ENCODE data around the gene NCOA4. TPM values are rescaled to one million over a fixed set of nuclear protein-coding genes. Genes with fewer than 3 reads are reported as not detected.

NCOA4 gene
- total and polyA plus RNA-seq, 2 of the 8 experiments (the other 6 are each of a cell fraction or from before 2014, with no cell fraction given), result 28.9 to 65.2 TPM

DNA sequence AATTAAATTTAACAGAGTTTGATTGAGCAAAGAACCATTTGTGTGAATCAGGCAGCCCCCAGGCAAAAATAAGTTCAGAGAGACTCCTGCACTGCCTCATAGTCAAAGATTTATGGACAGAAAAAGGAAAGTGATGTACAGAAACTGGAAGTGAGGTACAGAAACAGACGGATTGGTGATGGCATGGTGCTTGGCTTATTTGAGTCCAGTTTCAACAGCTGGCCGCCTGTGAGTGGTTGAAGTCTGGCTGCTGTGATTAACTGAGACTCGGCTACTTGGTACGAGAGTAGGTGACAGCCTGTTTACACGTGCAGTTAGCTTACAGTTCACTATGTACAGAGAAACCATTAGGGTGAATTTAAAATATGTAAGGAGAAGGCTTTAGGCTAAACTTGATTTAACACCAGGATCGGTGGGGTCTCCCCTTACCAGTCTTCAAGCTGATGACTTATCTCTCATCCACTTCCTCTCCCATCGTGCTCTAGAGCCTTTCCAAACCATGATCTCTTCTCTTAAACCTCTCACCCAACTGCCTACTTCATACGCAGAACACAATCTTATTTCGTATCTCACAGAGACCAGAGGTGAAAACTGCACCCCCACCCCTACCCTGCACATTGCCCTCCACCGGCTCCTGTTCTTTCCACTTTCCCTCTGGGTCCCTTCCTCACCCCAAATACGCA, 20.7 kb upstream of the NCOA4 start:
- DNase-seq (ENCODE audit: low read depth in 1 of 2, low spot score in 2 of 2) (no peak), FAIRE-seq (no peak)
- no peak overlapping the region for H2BK12ac ChIP-seq (ENCODE audit: low read depth, low read length)
- no peak overlapping the region for H4K8ac ChIP-seq (ENCODE audit: extremely low read depth, insufficient read depth, low read length)
- no peak overlapping the region for H2BK20ac ChIP-seq (ENCODE audit: low read length)
- no peak overlapping the region for H3K18ac ChIP-seq (ENCODE audit: extremely low read depth, low read length)
- H3K4ac ChIP-seq (replicated peaks; ENCODE audit: insufficient read length, low read depth, low read length), result no peak overlapping the region
- no peak overlapping the region for H3K4me3 ChIP-seq (ENCODE audit: extremely low read depth in 1 of 4, insufficient read depth in 2 of 4, low read depth in 3 of 4, low read length in 4 of 4)
- H2AFZ ChIP-seq (ENCODE audit: low read length), result no peak overlapping the region; the same call in 1 of the 2 replicates
- H3K4me1 ChIP-seq (replicated peaks in 1 of 4; ENCODE audit: control insufficient read depth in 3 of 4, insufficient read depth in 4 of 4, low read length in 3 of 4), result peaks cover 2 to 14% (median 9%) of the 10 kb centered on the region in 4 experiments; a peak in 5 of 7 replicates
- H4K91ac ChIP-seq (replicated peaks; ENCODE audit: insufficient read length, low read length), result no peak overlapping the region
- no peak overlapping the region for H3K14ac ChIP-seq (ENCODE audit: insufficient read length)
- H3K4me2 ChIP-seq (ENCODE audit: insufficient read depth in 1 of 2, low read depth in 2 of 2, low read length in 2 of 2), result no peak overlapping the region
- H4K20me1 ChIP-seq (replicated peaks in 1 of 2; ENCODE audit: control insufficient read depth in 1 of 2, insufficient read depth in 2 of 2, low read length in 2 of 2), result no peaks in the 10 kb centered on the region
- ChIA-PET POLR2A (ENCODE audit: partially characterized antibody) (no interaction called here), CTCF (ENCODE audit: partially characterized antibody) (interaction anchor here (1.9 kb wide), 1 partner anchor 12 kb away, joined by 6 read pairs; no protein-coding TSS in a partner anchor)
- no peak overlapping the region for H2BK15ac ChIP-seq (ENCODE audit: low read length)
- no peak overlapping the region for H3K27ac ChIP-seq (ENCODE audit: low read depth, low read length)
- no peak overlapping the region for H3K9ac ChIP-seq (replicated peaks in 1 of 4; ENCODE audit: extremely low read depth in 1 of 4, low read depth in 3 of 4, low read length in 3 of 4)
- H2BK5ac ChIP-seq (ENCODE audit: low read depth, low read length), result no peak overlapping the region
- no peaks in the 10 kb centered on the region for H3K9me3 ChIP-seq (ENCODE audit: insufficient read depth in 2 of 2, low read depth in 1 of 2, low read length in 1 of 2)
- H4K5ac ChIP-seq (ENCODE audit: insufficient read length, low read depth, low read length), result no peak overlapping the region
- no peaks in the 10 kb centered on the region for H3K27me3 ChIP-seq (replicated peaks in 1 of 4; ENCODE audit: control insufficient read depth in 3 of 4, extremely low read depth in 1 of 4, insufficient read depth in 3 of 4, low read length in 3 of 4)
- H3K23ac ChIP-seq (ENCODE audit: insufficient read length), result no peak overlapping the region
- H3K56ac ChIP-seq (replicated peaks; ENCODE audit: insufficient read length, low read depth, low read length), result no peak overlapping the region
- H3K79me2 ChIP-seq (ENCODE audit: control insufficient read depth in 1 of 2, insufficient read depth in 2 of 2, low read length in 2 of 2), result no peaks in the 10 kb centered on the region
- no peaks in the 10 kb centered on the region for H3K79me1 ChIP-seq (ENCODE audit: low read depth, low read length)
- H3K23me2 ChIP-seq (ENCODE audit: low read depth, low read length), result no peaks in the 10 kb centered on the region; the same call in 1 of the 2 replicates
- no peaks in the 10 kb centered on the region for H3K36me3 ChIP-seq (ENCODE audit: control insufficient read depth in 2 of 4, insufficient read depth in 4 of 4, low read length in 3 of 4)
- no peak overlapping the region for H2BK120ac ChIP-seq (replicated peaks; ENCODE audit: low read depth, low read length)
- no peak overlapping the region for H2AK5ac ChIP-seq (ENCODE audit: low read depth, low read length)
- 78% methylated on average over 11 of the region's 11 CpGs; no CpG with 5 or more reads in 1 of the 2 experiments for WGBS, 2 experiments (ENCODE audit: extremely low coverage in 1 of 2, insufficient coverage in 1 of 2, insufficient read length in 1 of 2, insufficient replicate concordance in 2 of 2, low coverage in 1 of 2, low lambda C conversion rate in 2 of 2, missing lambda C conversion rate in 1 of 2)
- TF ChIP-seq BCL11A (IDR thresholded peaks at IDR 0.05; ENCODE audit: low read depth in 2 of 2, low read length in 2 of 2), result no peak
- TF ChIP-seq SP4 (IDR thresholded peaks at IDR 0.05; ENCODE audit: low read length), result no peak
